ENCODE measurements around the gene IFI16.
A peak's percentile ranks its signal among the peaks of the same experiment; 100 is the strongest.

Gene IFI16

GRCh38 chr1:159009704-159010361, at the start of gene IFI16:
TSS of gene IFI16 (plus strand) at chr1:159009907. CDS start at chr1:159014681, 4,774 bp downstream.
- peak within 1 kb of the TSS; percentile 70 for H3K4me3 ChIP-seq (ENCODE audit: low read depth, low read length)
- DNase-seq (ENCODE audit: low read depth): peak; percentile 84

GRCh38 chr1:158961178-158961577, 48.5 kb upstream of the IFI16 start:
- DNase-seq (ENCODE audit: low read depth): no peak
- no peak overlapping the region for H3K4me3 ChIP-seq (ENCODE audit: low read depth, low read length)

- DNase-seq (ENCODE audit: low read depth): no peak
- H3K4me3 ChIP-seq (ENCODE audit: low read depth, low read length): no peak overlapping the region
These were observed 46.7 kb upstream of the IFI16 start for GRCh38 chr1:158962983-158963382.

GRCh38 chr1:158969166-158969565, 40.5 kb upstream of the IFI16 start:
- no peak for DNase-seq (ENCODE audit: low read depth)
- H3K4me3 ChIP-seq (ENCODE audit: low read depth, low read length): no peak overlapping the region

GRCh38 chr1:158969855-158970254, 39.9 kb upstream of the IFI16 start:
- no peak for DNase-seq (ENCODE audit: low read depth)
- no peak overlapping the region for H3K4me3 ChIP-seq (ENCODE audit: low read depth, low read length)

- DNase-seq (ENCODE audit: low read depth): no peak
- H3K4me3 ChIP-seq (ENCODE audit: low read depth, low read length): no peak overlapping the region
These were observed 36.9 kb upstream of the IFI16 start for GRCh38 chr1:158972841-158973240.

- H3K4me3 ChIP-seq (ENCODE audit: low read depth, low read length): no peak overlapping the region
- no peak for DNase-seq (ENCODE audit: low read depth)
These were observed 33.5 kb upstream of the IFI16 start for GRCh38 chr1:158976219-158976618.

- no peak overlapping the region for H3K4me3 ChIP-seq (ENCODE audit: low read depth, low read length)
- DNase-seq (ENCODE audit: low read depth): no peak
These were observed 31.0 kb upstream of the IFI16 start for GRCh38 chr1:158978730-158979129.

- H3K4me3 ChIP-seq (ENCODE audit: low read depth, low read length): no peak overlapping the region
- no peak for DNase-seq (ENCODE audit: low read depth)
These were observed 30.5 kb upstream of the IFI16 start for GRCh38 chr1:158979229-158979628.

- H3K4me3 ChIP-seq (ENCODE audit: low read depth, low read length): no peak overlapping the region
- DNase-seq (ENCODE audit: low read depth): no peak
These were observed 26.5 kb upstream of the IFI16 start for GRCh38 chr1:158983235-158983634.

- DNase-seq (ENCODE audit: low read depth): no peak
- H3K4me3 ChIP-seq (ENCODE audit: low read depth, low read length): no peak overlapping the region
These were observed 25.3 kb upstream of the IFI16 start for GRCh38 chr1:158984386-158984785.

- DNase-seq (ENCODE audit: low read depth): no peak
- H3K4me3 ChIP-seq (ENCODE audit: low read depth, low read length): no peak overlapping the region
These were observed 20.3 kb upstream of the IFI16 start for GRCh38 chr1:158989424-158989823.

- no peak for DNase-seq (ENCODE audit: low read depth)
- no peak overlapping the region for H3K4me3 ChIP-seq (ENCODE audit: low read depth, low read length)
These were observed 16.9 kb upstream of the IFI16 start for GRCh38 chr1:158992787-158993312.

- H3K4me3 ChIP-seq (ENCODE audit: low read depth, low read length): no peak overlapping the region
- no peak for DNase-seq (ENCODE audit: low read depth)
These were observed 12.7 kb upstream of the IFI16 start for GRCh38 chr1:158996998-158997397.

- no peak for DNase-seq (ENCODE audit: low read depth)
- no peak overlapping the region for H3K4me3 ChIP-seq (ENCODE audit: low read depth, low read length)
These were observed 11.5 kb upstream of the IFI16 start for GRCh38 chr1:158998037-158998780.

GRCh38 chr1:158998781-158999161, 10.9 kb upstream of the IFI16 start:
- DNase-seq (ENCODE audit: low read depth): no peak
- H3K4me3 ChIP-seq (ENCODE audit: low read depth, low read length): peak overlapping the region; percentile 59

GRCh38 chr1:158999316-159000069, 10.2 kb upstream of the IFI16 start:
- peak overlapping the region; percentile 59 for H3K4me3 ChIP-seq (ENCODE audit: low read depth, low read length)

GRCh38 chr1:159000070-159000409, 9.7 kb upstream of the IFI16 start:
- peak overlapping the region; percentile 59 for H3K4me3 ChIP-seq (ENCODE audit: low read depth, low read length)
- no peak for DNase-seq (ENCODE audit: low read depth)

More at GRCh38 chr1:158999316-159000069, 10.2 kb upstream of the IFI16 start:
- DNase-seq (ENCODE audit: low read depth): peak; percentile 93

- DNase-seq (ENCODE audit: low read depth): peak; percentile 83
- peak overlapping the region; percentile 59 for H3K4me3 ChIP-seq (ENCODE audit: low read depth, low read length)
These were observed 9.1 kb upstream of the IFI16 start for GRCh38 chr1:159000625-159001024.

- no peak overlapping the region for H3K4me3 ChIP-seq (ENCODE audit: low read depth, low read length)
- no peak for DNase-seq (ENCODE audit: low read depth)
These were observed 4.5 kb upstream of the IFI16 start for GRCh38 chr1:159005161-159005560.

Measured in skeletal muscle cell (primary cell).